HCT116 (cell line): ENCODE results near the gene RBP4. TPM values are rescaled to one million over a fixed set of nuclear protein-coding genes. Genes with fewer than 3 reads are reported as not detected.

ENCODE experiments used
- ATAC-seq: fragments of 200-7000 bp; cut with Tn5 transposase; 2 replicates; pipeline ENCODE4 v1.9.1; 2020; ENCODE audit warnings: mild to moderate bottlenecking, moderate library complexity
- BruUV-seq: library from RNA; stranded (reverse); fragments of 400-500 nt; replicated peaks from 2 replicates; lab custom pipeline; 2021; lab: Mats Ljungman, UMichigan
- CTCF ChIA-PET: fragments of 300-600 bp; sonication (Branson Sonifier 250); formaldehyde crosslinking; loops from one replicate; lab custom pipeline; 2021; ENCODE audit warnings: antibody characterized with exemption; lab: Charles Lee
- POLR2A ChIA-PET: fragments of 300-600, 350-600 bp; sonication (Branson Sonifier 250); formaldehyde crosslinking; loops from one replicate; lab custom pipeline; 2021; ENCODE audit warnings: antibody characterized with exemption; lab: Charles Lee
- RAD21 ChIA-PET, 2 experiments: fragments of 300-600 bp; sonication (Branson Sonifier 250); formaldehyde crosslinking; loops; one replicate each; lab custom pipeline; 2023; ENCODE audit warnings: low total read pairs in 2 of 2; ENCODE audit not compliant: uncharacterized antibody in 2 of 2, unreplicated experiment in 2 of 2, low non-redundant PET in 1 of 2; lab: Charles Lee
- DNase-seq: peaks from one replicate; pipeline ENCODE4 v3.0.0-alpha.2; 2010; ENCODE audit warnings: low read depth, low spot score
- H2AFZ ChIP-seq: fragments of 200-600 bp; shearing (Covaris generic), sonication (generic); 2 replicates; pipeline ENCODE4 v1.6.1; 2017; ENCODE audit warnings: low read depth, mixed run types, mixed read lengths, antibody characterized with exemption, low read length; ENCODE audit not compliant: poor library complexity, severe bottlenecking
- H3K27ac ChIP-seq: 2 replicates; pipeline ENCODE4 v1.5.1; 2012; ENCODE audit warnings: low read depth, low read length
- H3K27me3 ChIP-seq: fragments of 200-600 bp; sonication (generic); 2 replicates; pipeline ENCODE4 v1.6.1; 2016; ENCODE audit warnings: mixed run types, low read length, mixed read lengths; ENCODE audit not compliant: insufficient read depth
- H3K36me3 ChIP-seq, 2 experiments: fragments of 200-500 bp in 1 of 2; fragments of 200-600 bp in 1 of 2; sonication (Bioruptor generic) in 1 of 2; sonication (generic) in 1 of 2; 2 replicates each; pipeline versions ENCODE4 v1.5.1 to v1.6.1; 2014 to 2016; ENCODE audit warnings: low read length in 2 of 2, inconsistent platforms in 1 of 2, mixed read lengths in 1 of 2, mixed run types in 1 of 2; ENCODE audit not compliant: insufficient read depth in 2 of 2, control insufficient read depth in 1 of 2
- H3K4me1 ChIP-seq, 2 experiments: fragments of 200-600 bp in 1 of 2; sonication (generic) in 1 of 2; 2 replicates each; pipeline versions ENCODE4 v1.5.1 to v1.6.1; 2012 to 2017; ENCODE audit warnings: low read length in 2 of 2, inconsistent platforms in 1 of 2, mild to moderate bottlenecking in 1 of 2, mixed read lengths in 1 of 2, mixed run types in 1 of 2, moderate library complexity in 1 of 2; ENCODE audit not compliant: insufficient read depth in 2 of 2, control insufficient read depth in 1 of 2
- H3K4me2 ChIP-seq: fragments of 200-600 bp; sonication (generic); 2 replicates; pipeline ENCODE4 v1.6.1; 2017; ENCODE audit warnings: mixed run types, low read length, mixed read lengths
- H3K4me3 ChIP-seq, 2 experiments: fragments of 200-600 bp in 1 of 2; sonication (generic) in 1 of 2; replicated peaks in 1 of 2; 2 replicates each; pipeline ENCODE4 v1.5.1; 2011 to 2016; ENCODE audit warnings: low read length in 2 of 2, control low read depth in 1 of 2, low read depth in 1 of 2, mild to moderate bottlenecking in 1 of 2, mixed read lengths in 1 of 2, mixed run types in 1 of 2
- H3K79me2 ChIP-seq: fragments of 200-600 bp; sonication (generic); 2 replicates; pipeline ENCODE4 v1.6.1; 2017; ENCODE audit warnings: mild to moderate bottlenecking, mixed run types, low read length, moderate library complexity, mixed read lengths; ENCODE audit not compliant: insufficient read depth
- H3K9ac ChIP-seq: fragments of 200-600 bp; sonication (generic); 2 replicates; pipeline ENCODE4 v1.6.1; 2016; ENCODE audit warnings: low read length, mixed read lengths
- H3K9me2 ChIP-seq: fragments of 200-600 bp; sonication (generic), shearing (Covaris generic); 2 replicates; pipeline ENCODE4 v1.6.1; 2017; ENCODE audit warnings: mixed run types, mild to moderate bottlenecking, moderate library complexity; ENCODE audit not compliant: insufficient read depth
- H3K9me3 ChIP-seq, 2 experiments: fragments of 200-500 bp in 1 of 2; fragments of 200-600 bp in 1 of 2; sonication (Bioruptor generic) in 1 of 2; sonication (generic) in 1 of 2; 2 replicates each; pipeline ENCODE4 v1.6.1; 2014 to 2017; ENCODE audit warnings: low read length in 2 of 2, mixed read lengths in 2 of 2, inconsistent platforms in 1 of 2, low read depth in 1 of 2, mild to moderate bottlenecking in 1 of 2, mixed run types in 1 of 2, moderate library complexity in 1 of 2; ENCODE audit not compliant: control insufficient read depth in 1 of 2, insufficient read depth in 1 of 2
- H4K20me1 ChIP-seq: fragments of 200-600 bp; sonication (generic), shearing (Covaris generic); 2 replicates; pipeline ENCODE4 v1.6.1; 2017; ENCODE audit warnings: mixed run types, mild to moderate bottlenecking, moderate library complexity; ENCODE audit not compliant: insufficient read depth
- CBX3 ChIP-seq: IDR thresholded peaks from 2 replicates; pipeline ENCODE4 v1.6.1; 2012; ENCODE audit warnings: low read depth
- CEBPB ChIP-seq: IDR thresholded peaks from 2 replicates; pipeline ENCODE4 v1.6.1; 2012; ENCODE audit warnings: low read depth
- EZH2 ChIP-seq: fragments of 200-600 bp; sonication (generic); IDR thresholded peaks from 2 replicates; pipeline ENCODE4 v1.6.1; 2017; ENCODE audit warnings: antibody characterized with exemption, mixed run types
- RAD21 ChIP-seq: IDR thresholded peaks from 2 replicates; pipeline ENCODE4 v1.6.1; 2012; ENCODE audit warnings: low read depth, mild to moderate bottlenecking
- SP1 ChIP-seq: IDR thresholded peaks from 2 replicates; pipeline ENCODE4 v1.6.1; 2012; ENCODE audit warnings: low read depth
- YY1 ChIP-seq: IDR thresholded peaks from 2 replicates; pipeline ENCODE4 v1.6.1; 2011; ENCODE audit warnings: low read length, low read depth, moderate library complexity, mild to moderate bottlenecking; ENCODE audit not compliant: insufficient replicate concordance; ENCODE audit errors: extremely low read depth
- intact Hi-C: fragments of 100-400 bp; cut with micrococcal nuclease; formaldehyde crosslinking; loops from 2 replicates; pipeline ENCODE4 v1.10.0; 2022
- total RNA-seq: library from RNA; stranded (reverse); gene quantifications from one replicate; pipeline ENCODE4 v1.2.1, GENCODE V29; 2021; ENCODE audit not compliant: unreplicated experiment
- TF ChIP-seq, protein P1 (sequence below): IDR thresholded peaks from 2 replicates; pipeline ENCODE4 v1.6.1; 2012
- TF ChIP-seq, protein P2 (sequence below): IDR thresholded peaks from 2 replicates; pipeline ENCODE4 v1.6.1; 2012; ENCODE audit warnings: low read depth
- TF ChIP-seq, protein P3 (sequence below), 3 experiments: fragments of 200-600 bp in 1 of 3; sonication (generic) in 1 of 3; IDR thresholded peaks in 2 of 3; conservative IDR thresholded peaks in 1 of 3; 2 replicates each; pipeline ENCODE4 v1.5.1; 2012 to 2017; ENCODE audit warnings: low read depth in 2 of 3, low read length in 2 of 3, antibody characterized with exemption in 1 of 3, borderline replicate concordance in 1 of 3, control low read depth in 1 of 3, mild to moderate bottlenecking in 1 of 3, mixed read lengths in 1 of 3, mixed run types in 1 of 3, moderate library complexity in 1 of 3; ENCODE audit not compliant: insufficient read depth in 1 of 3
- TF ChIP-seq, protein P4 (sequence below): IDR thresholded peaks from 2 replicates; pipeline ENCODE4 v1.6.1; 2011; ENCODE audit warnings: mild to moderate bottlenecking, low read length, moderate library complexity; ENCODE audit not compliant: insufficient replicate concordance; ENCODE audit errors: extremely low read depth

Gene RBP4
- total RNA-seq, 1 experiment from 2014 or later: 2.4 TPM

DNA sequence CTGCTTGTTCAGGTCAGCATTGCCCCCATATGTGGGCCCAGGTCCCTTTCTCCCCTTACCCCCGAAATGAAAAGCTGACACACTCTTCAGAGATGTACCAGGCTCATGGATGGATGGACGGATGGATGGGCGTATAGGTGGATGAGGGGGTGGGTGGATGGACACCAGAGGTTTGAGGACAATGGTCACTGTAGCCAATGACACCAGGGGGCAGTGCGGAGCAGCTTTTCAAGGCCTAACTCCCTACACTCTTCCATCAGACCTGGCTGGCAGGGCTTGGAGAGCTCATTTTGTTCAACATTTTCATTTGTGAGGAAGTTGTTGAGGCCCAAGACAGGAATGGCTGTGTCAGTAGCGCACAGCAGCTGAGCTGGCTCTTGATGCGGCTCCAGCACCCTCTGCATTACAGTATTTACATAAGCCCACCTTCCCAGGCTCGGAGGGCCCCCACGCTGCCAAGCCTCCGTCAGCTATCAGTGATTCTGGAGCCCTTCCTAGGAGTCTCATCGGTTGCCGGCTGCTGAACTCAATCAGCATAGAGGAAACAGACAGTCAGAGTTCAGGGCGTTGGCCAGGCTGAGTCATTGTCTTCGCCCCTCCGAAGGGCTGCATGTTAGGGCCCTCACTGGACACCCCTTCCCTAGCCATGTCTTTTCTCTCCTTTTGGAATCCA, 46.1 kb downstream of the RBP4 start:
- POLR2A ChIA-PET: interaction anchor here (1.1 kb wide), 1 partner anchor 103 kb away, joined by 5 read pairs; no protein-coding TSS in a partner anchor
- DNase-seq: peak; percentile 47
- no peaks in the 10 kb centered on the region for H3K9me3 ChIP-seq
- peak overlapping the region; percentile 33; the same call in 1 of the 2 replicates for H3K4me2 ChIP-seq
- TF ChIP-seq SP1 (no peak), RAD21 (peak; percentile 73), EZH2 (no peak), CEBPB (no peak), YY1 (no peak), CBX3 (no peak)
- TF ChIP-seq, protein P1, sequence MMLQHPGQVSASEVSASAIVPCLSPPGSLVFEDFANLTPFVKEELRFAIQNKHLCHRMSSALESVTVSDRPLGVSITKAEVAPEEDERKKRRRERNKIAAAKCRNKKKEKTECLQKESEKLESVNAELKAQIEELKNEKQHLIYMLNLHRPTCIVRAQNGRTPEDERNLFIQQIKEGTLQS: no peak
- TF ChIP-seq, protein P2, sequence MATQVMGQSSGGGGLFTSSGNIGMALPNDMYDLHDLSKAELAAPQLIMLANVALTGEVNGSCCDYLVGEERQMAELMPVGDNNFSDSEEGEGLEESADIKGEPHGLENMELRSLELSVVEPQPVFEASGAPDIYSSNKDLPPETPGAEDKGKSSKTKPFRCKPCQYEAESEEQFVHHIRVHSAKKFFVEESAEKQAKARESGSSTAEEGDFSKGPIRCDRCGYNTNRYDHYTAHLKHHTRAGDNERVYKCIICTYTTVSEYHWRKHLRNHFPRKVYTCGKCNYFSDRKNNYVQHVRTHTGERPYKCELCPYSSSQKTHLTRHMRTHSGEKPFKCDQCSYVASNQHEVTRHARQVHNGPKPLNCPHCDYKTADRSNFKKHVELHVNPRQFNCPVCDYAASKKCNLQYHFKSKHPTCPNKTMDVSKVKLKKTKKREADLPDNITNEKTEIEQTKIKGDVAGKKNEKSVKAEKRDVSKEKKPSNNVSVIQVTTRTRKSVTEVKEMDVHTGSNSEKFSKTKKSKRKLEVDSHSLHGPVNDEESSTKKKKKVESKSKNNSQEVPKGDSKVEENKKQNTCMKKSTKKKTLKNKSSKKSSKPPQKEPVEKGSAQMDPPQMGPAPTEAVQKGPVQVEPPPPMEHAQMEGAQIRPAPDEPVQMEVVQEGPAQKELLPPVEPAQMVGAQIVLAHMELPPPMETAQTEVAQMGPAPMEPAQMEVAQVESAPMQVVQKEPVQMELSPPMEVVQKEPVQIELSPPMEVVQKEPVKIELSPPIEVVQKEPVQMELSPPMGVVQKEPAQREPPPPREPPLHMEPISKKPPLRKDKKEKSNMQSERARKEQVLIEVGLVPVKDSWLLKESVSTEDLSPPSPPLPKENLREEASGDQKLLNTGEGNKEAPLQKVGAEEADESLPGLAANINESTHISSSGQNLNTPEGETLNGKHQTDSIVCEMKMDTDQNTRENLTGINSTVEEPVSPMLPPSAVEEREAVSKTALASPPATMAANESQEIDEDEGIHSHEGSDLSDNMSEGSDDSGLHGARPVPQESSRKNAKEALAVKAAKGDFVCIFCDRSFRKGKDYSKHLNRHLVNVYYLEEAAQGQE: no peak
- TF ChIP-seq, protein P3, sequence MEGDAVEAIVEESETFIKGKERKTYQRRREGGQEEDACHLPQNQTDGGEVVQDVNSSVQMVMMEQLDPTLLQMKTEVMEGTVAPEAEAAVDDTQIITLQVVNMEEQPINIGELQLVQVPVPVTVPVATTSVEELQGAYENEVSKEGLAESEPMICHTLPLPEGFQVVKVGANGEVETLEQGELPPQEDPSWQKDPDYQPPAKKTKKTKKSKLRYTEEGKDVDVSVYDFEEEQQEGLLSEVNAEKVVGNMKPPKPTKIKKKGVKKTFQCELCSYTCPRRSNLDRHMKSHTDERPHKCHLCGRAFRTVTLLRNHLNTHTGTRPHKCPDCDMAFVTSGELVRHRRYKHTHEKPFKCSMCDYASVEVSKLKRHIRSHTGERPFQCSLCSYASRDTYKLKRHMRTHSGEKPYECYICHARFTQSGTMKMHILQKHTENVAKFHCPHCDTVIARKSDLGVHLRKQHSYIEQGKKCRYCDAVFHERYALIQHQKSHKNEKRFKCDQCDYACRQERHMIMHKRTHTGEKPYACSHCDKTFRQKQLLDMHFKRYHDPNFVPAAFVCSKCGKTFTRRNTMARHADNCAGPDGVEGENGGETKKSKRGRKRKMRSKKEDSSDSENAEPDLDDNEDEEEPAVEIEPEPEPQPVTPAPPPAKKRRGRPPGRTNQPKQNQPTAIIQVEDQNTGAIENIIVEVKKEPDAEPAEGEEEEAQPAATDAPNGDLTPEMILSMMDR (IDR thresholded peaks at IDR 0.05 in 2 of 3, conservative IDR thresholded peaks at IDR 0.05 in 1 of 3; ENCODE audit: borderline replicate concordance in 1 of 3, insufficient read depth in 1 of 3, low read depth in 2 of 3, low read length in 2 of 3): peak; percentile 49 to 86 (median 79); a peak in 5 of 6 replicates
- TF ChIP-seq, protein P4, sequence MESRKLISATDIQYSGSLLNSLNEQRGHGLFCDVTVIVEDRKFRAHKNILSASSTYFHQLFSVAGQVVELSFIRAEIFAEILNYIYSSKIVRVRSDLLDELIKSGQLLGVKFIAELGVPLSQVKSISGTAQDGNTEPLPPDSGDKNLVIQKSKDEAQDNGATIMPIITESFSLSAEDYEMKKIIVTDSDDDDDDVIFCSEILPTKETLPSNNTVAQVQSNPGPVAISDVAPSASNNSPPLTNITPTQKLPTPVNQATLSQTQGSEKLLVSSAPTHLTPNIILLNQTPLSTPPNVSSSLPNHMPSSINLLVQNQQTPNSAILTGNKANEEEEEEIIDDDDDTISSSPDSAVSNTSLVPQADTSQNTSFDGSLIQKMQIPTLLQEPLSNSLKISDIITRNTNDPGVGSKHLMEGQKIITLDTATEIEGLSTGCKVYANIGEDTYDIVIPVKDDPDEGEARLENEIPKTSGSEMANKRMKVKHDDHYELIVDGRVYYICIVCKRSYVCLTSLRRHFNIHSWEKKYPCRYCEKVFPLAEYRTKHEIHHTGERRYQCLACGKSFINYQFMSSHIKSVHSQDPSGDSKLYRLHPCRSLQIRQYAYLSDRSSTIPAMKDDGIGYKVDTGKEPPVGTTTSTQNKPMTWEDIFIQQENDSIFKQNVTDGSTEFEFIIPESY: no peak
- TF ChIP-seq, all 23 proteins: peak for 2
- H3K9ac ChIP-seq: no peak overlapping the region
- ChIA-PET CTCF (interaction anchor here (0.8 to 3.1 kb wide), 22 partner anchors 9 to 304 kb away, joined by 3 to 71 read pairs (median 5); partner anchors contain the start of gene FRA10AC1), RAD21 (interaction anchor here (0.6 to 1.6 kb wide), 3 partner anchors 124 to 192 kb away, joined by 3 to 16 read pairs (median 6); no protein-coding TSS in a partner anchor)
- no peak overlapping the region for H3K4me3 ChIP-seq
- peaks cover 0 to 7% of the 10 kb centered on the region in 2 experiments; a peak in 2 of 4 replicates for H3K4me1 ChIP-seq
- H3K9me2 ChIP-seq: no peaks in the 10 kb centered on the region
- no peaks in the 10 kb centered on the region for H3K36me3 ChIP-seq
- intact Hi-C loops: loop anchor here (1.0 to 2.0 kb wide), 2 partner anchors 125 to 262 kb away; no protein-coding TSS in a partner anchor
- no peak overlapping the region for H3K27ac ChIP-seq
- H3K27me3 ChIP-seq: no peaks in the 10 kb centered on the region
- BruUV-seq: no TSS peak
- peak; percentile 99 for ATAC-seq
- H3K79me2 ChIP-seq: no peaks in the 10 kb centered on the region
- H4K20me1 ChIP-seq: no peaks in the 10 kb centered on the region
- H2AFZ ChIP-seq: peak overlapping the region; percentile 94
